ENCODE results near the gene CEP250.

The CEP250 gene

GRCh38 chr20:35431621-35432429 is 23.6 kb upstream of the CEP250 start:
- Histone ChIP-seq H3K4me2 (ENCODE audit: insufficient read depth, low read length) (no peak overlapping the region), H3K4me1 (ENCODE audit: insufficient read depth, low read length) (no peaks in the 10 kb centered on the region), H3K27me3 (ENCODE audit: insufficient read depth, low read length, poor library complexity) (no peaks in the 10 kb centered on the region), H3K4me3 (ENCODE audit: low read depth in 1 of 2, low read length in 2 of 2) (no peak overlapping the region), H4K20me1 (ENCODE audit: insufficient read depth, low read length) (no peaks in the 10 kb centered on the region), H3K79me2 (ENCODE audit: insufficient read depth, low read length) (no peaks in the 10 kb centered on the region), H3K9ac (ENCODE audit: low read depth, low read length) (no peak overlapping the region), H3K9me3 (ENCODE audit: insufficient read depth, low read length, severe bottlenecking) (no peaks in the 10 kb centered on the region), H3K27ac (ENCODE audit: low read length) (no peak overlapping the region), H3K36me3 (ENCODE audit: insufficient read depth, low read length) (no peaks in the 10 kb centered on the region), H2AFZ (ENCODE audit: low read depth, low read length) (no peak overlapping the region)
- TF ChIP-seq EZH2 (IDR thresholded peaks at IDR 0.05; ENCODE audit: borderline replicate concordance, low read depth, low read length, severe bottlenecking): no peak
- TF ChIP-seq CTCF (IDR thresholded peaks at IDR 0.05; ENCODE audit: borderline replicate concordance, extremely low read depth, low read length, poor library complexity, severe bottlenecking): no peak
- ATAC-seq (ENCODE audit: insufficient read depth, low read depth) (no peak), DNase-seq (no peak)

- Histone ChIP-seq H3K9ac (ENCODE audit: low read depth, low read length) (no peak overlapping the region), H3K4me1 (ENCODE audit: insufficient read depth, low read length) (no peaks in the 10 kb centered on the region), H4K20me1 (ENCODE audit: insufficient read depth, low read length) (no peaks in the 10 kb centered on the region), H3K79me2 (ENCODE audit: insufficient read depth, low read length) (no peaks in the 10 kb centered on the region), H3K4me3 (ENCODE audit: low read depth in 1 of 2, low read length in 2 of 2) (no peak overlapping the region), H3K9me3 (ENCODE audit: insufficient read depth, low read length, severe bottlenecking) (no peaks in the 10 kb centered on the region), H2AFZ (ENCODE audit: low read depth, low read length) (no peak overlapping the region), H3K27ac (ENCODE audit: low read length) (no peak overlapping the region), H3K27me3 (ENCODE audit: insufficient read depth, low read length, poor library complexity) (no peaks in the 10 kb centered on the region), H3K36me3 (ENCODE audit: insufficient read depth, low read length) (no peaks in the 10 kb centered on the region), H3K4me2 (ENCODE audit: insufficient read depth, low read length) (no peak overlapping the region)
- TF ChIP-seq CTCF (IDR thresholded peaks at IDR 0.05; ENCODE audit: borderline replicate concordance, extremely low read depth, low read length, poor library complexity, severe bottlenecking) (peak; percentile 9), EZH2 (IDR thresholded peaks at IDR 0.05; ENCODE audit: borderline replicate concordance, low read depth, low read length, severe bottlenecking) (no peak)
- ATAC-seq (ENCODE audit: insufficient read depth, low read depth): no peak
- DNase-seq: no peak
These were observed 23.0 kb upstream of the CEP250 start for GRCh38 chr20:35432430-35432735.

GRCh38 chr20:35433337-35433736 is 22.1 kb upstream of the CEP250 start:
- no peak for TF ChIP-seq CTCF (IDR thresholded peaks at IDR 0.05; ENCODE audit: borderline replicate concordance, extremely low read depth, low read length, poor library complexity, severe bottlenecking)
- no peak for TF ChIP-seq EZH2 (IDR thresholded peaks at IDR 0.05; ENCODE audit: borderline replicate concordance, low read depth, low read length, severe bottlenecking)
- no peak overlapping the region for H3K27ac ChIP-seq (ENCODE audit: low read length)
- H3K4me1 ChIP-seq (ENCODE audit: insufficient read depth, low read length): no peaks in the 10 kb centered on the region
- no peak overlapping the region for H3K4me3 ChIP-seq (ENCODE audit: low read depth in 1 of 2, low read length in 2 of 2)
- no peak overlapping the region for H3K9ac ChIP-seq (ENCODE audit: low read depth, low read length)
- DNase-seq (no peak), ATAC-seq (ENCODE audit: insufficient read depth, low read depth) (no peak)
- no peak overlapping the region for H3K4me2 ChIP-seq (ENCODE audit: insufficient read depth, low read length)
- no peaks in the 10 kb centered on the region for H3K79me2 ChIP-seq (ENCODE audit: insufficient read depth, low read length)
- H3K36me3 ChIP-seq (ENCODE audit: insufficient read depth, low read length): no peaks in the 10 kb centered on the region
- H4K20me1 ChIP-seq (ENCODE audit: insufficient read depth, low read length): no peaks in the 10 kb centered on the region
- H2AFZ ChIP-seq (ENCODE audit: low read depth, low read length): no peak overlapping the region
- H3K9me3 ChIP-seq (ENCODE audit: insufficient read depth, low read length, severe bottlenecking): no peaks in the 10 kb centered on the region
- no peaks in the 10 kb centered on the region for H3K27me3 ChIP-seq (ENCODE audit: insufficient read depth, low read length, poor library complexity)

All from DND-41 (cell line).